HG03108 (cell line): Measurements from ENCODE around the gene PTCHD1.

Source experiments
- ATAC-seq: cut with Tn5 transposase; IDR thresholded peaks from one replicate; pipeline ENCODE4 v1.9.1; 2021; ENCODE audit warnings: moderate library complexity; ENCODE audit not compliant: unreplicated experiment

PTCHD1 gene

GRCh38 chrX:23334848-23335599 is at the start of gene PTCHD1:
Gene PTCHD1, plus strand, starts transcription at chrX:23334849. Its CDS starts 27 bp downstream, at chrX:23334876.
- ATAC-seq: no peak

GRCh38 chrX:23286731-23287130 is 47.9 kb upstream of the PTCHD1 start:
- ATAC-seq: no peak

GRCh38 chrX:23287191-23287725 is 47.4 kb upstream of the PTCHD1 start:
- no peak for ATAC-seq

GRCh38 chrX:23292354-23292987 is 42.2 kb upstream of the PTCHD1 start:
- no peak for ATAC-seq

- no peak for ATAC-seq
Measured at GRCh38 chrX:23292988-23293651, 41.5 kb upstream of the PTCHD1 start.

GRCh38 chrX:23304881-23305280 is 29.8 kb upstream of the PTCHD1 start:
- no peak for ATAC-seq

GRCh38 chrX:23311731-23312130 is 22.9 kb upstream of the PTCHD1 start:
- no peak for ATAC-seq

GRCh38 chrX:23312136-23312535 is 22.5 kb upstream of the PTCHD1 start:
- ATAC-seq: no peak

GRCh38 chrX:23317799-23318724 is 16.6 kb upstream of the PTCHD1 start:
- ATAC-seq: peak; percentile 63

GRCh38 chrX:23327104-23327503 is 7.5 kb upstream of the PTCHD1 start:
- ATAC-seq: no peak

GRCh38 chrX:23331701-23332100 is 2.9 kb upstream of the PTCHD1 start:
- ATAC-seq: no peak

- ATAC-seq: no peak
Measured at GRCh38 chrX:23332101-23332887, 2.4 kb upstream of the PTCHD1 start.

- no peak for ATAC-seq
Measured at GRCh38 chrX:23332888-23333821, 1.5 kb upstream of the PTCHD1 start.

GRCh38 chrX:23333842-23334520 is 668 bp upstream of the PTCHD1 start:
- no peak for ATAC-seq

- no peak for ATAC-seq
Measured at GRCh38 chrX:23334521-23334847, 165 bp upstream of the PTCHD1 start.

GRCh38 chrX:23338334-23338733 is 3.7 kb downstream of the PTCHD1 start:
- ATAC-seq: no peak

- no peak for ATAC-seq
Measured at GRCh38 chrX:23341452-23341851, 6.8 kb downstream of the PTCHD1 start.

GRCh38 chrX:23344238-23344903 is 9.7 kb downstream of the PTCHD1 start:
- no peak for ATAC-seq
